Lower lobe of right lung (tissue), 2 donors: ENCODE measurements around the gene KCNIP3. TPM values are rescaled to one million over a fixed set of nuclear protein-coding genes. Genes with fewer than 3 reads are reported as not detected.

ENCODE experiments used
- ATAC-seq, 2 donors: fragments of 200-7000 bp; cut with Tn5 transposase; one replicate each; pipeline ENCODE4 v1.9.1; 2020 to 2022; ENCODE audit warnings: mild to moderate bottlenecking in 2 of 2, moderate library complexity in 2 of 2
- DNase-seq: peaks from one replicate; pipeline ENCODE4 v3.0.0-alpha.2; 2020
- H3K27ac ChIP-seq: fragments of 200-600 bp; one replicate; pipeline ENCODE4 v1.8.0; 2022
- H3K27me3 ChIP-seq: fragments of 200-600 bp; one replicate; pipeline ENCODE4 v1.8.0; 2022; ENCODE audit warnings: low read depth
- H3K36me3 ChIP-seq: fragments of 200-600 bp; one replicate; pipeline ENCODE4 v1.8.0; 2022; ENCODE audit warnings: mild to moderate bottlenecking
- H3K4me1 ChIP-seq: fragments of 200-600 bp; one replicate; pipeline ENCODE4 v1.8.0; 2022
- H3K4me3 ChIP-seq: fragments of 200-600 bp; one replicate; pipeline ENCODE4 v1.8.0; 2022; ENCODE audit warnings: mild to moderate bottlenecking
- H3K9me3 ChIP-seq: fragments of 200-600 bp; one replicate; pipeline ENCODE4 v1.8.0; 2022
- intact Hi-C: fragments of 100-400 bp; cut with DNase I; formaldehyde crosslinking; loops from one replicate; pipeline ENCODE4 v1.11.0; 2022
- total RNA-seq: library from RNA; stranded (reverse); fragmentation: NEBNext Ultra II Directional; extraction: Animal tissue kit (Norgen Biotek cat#: 25700); gene quantifications from one replicate; pipeline ENCODE4 v1.2.1, GENCODE V29; 2021
- TF ChIP-seq, protein P1 (sequence below): fragments of 200-600 bp; IDR thresholded peaks from one replicate; pipeline ENCODE4 v1.8.0; 2022; ENCODE audit warnings: antibody characterized with exemption, mild to moderate bottlenecking
- donor health status: DM: no; HTN: yes; CAD: no; lungs with severe emphysema.

KCNIP3 gene
- total RNA-seq, 1 donor from 2014 or later = 2.6 TPM

DNA sequence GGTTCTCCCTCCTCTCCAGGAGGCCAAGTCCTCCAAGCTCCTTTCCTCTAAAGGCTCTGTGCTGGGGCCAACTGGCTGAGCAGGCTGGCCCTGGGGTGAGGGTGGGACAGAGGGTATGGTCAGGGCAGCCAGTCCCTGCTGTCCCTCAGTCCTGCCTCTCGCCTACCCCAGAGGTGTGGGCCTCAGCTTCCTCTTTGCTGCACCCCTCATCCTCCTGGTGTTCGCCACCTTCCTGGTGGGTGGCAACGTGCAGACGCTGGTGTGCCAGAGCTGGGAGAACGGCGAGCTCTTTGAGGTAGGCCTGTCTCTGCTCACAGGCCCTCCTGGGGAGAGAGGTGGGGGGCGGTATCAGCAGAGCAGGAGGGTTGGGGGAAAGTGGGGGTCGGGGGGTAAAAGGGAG lies 16.1 kb upstream of the KCNIP3 start:
- Histone ChIP-seq H3K27ac (no peak overlapping the region), H3K4me1 (no peaks in the 10 kb centered on the region), H3K4me3 (no peak overlapping the region), H3K9me3 (no peaks in the 10 kb centered on the region), H3K36me3 (no peaks in the 10 kb centered on the region), H3K27me3 (no peaks in the 10 kb centered on the region)
- DNase-seq (no peak), ATAC-seq (no peak)
- intact Hi-C loops = no loop called here
- TF ChIP-seq, protein P1, sequence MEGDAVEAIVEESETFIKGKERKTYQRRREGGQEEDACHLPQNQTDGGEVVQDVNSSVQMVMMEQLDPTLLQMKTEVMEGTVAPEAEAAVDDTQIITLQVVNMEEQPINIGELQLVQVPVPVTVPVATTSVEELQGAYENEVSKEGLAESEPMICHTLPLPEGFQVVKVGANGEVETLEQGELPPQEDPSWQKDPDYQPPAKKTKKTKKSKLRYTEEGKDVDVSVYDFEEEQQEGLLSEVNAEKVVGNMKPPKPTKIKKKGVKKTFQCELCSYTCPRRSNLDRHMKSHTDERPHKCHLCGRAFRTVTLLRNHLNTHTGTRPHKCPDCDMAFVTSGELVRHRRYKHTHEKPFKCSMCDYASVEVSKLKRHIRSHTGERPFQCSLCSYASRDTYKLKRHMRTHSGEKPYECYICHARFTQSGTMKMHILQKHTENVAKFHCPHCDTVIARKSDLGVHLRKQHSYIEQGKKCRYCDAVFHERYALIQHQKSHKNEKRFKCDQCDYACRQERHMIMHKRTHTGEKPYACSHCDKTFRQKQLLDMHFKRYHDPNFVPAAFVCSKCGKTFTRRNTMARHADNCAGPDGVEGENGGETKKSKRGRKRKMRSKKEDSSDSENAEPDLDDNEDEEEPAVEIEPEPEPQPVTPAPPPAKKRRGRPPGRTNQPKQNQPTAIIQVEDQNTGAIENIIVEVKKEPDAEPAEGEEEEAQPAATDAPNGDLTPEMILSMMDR = no peak

DNA sequence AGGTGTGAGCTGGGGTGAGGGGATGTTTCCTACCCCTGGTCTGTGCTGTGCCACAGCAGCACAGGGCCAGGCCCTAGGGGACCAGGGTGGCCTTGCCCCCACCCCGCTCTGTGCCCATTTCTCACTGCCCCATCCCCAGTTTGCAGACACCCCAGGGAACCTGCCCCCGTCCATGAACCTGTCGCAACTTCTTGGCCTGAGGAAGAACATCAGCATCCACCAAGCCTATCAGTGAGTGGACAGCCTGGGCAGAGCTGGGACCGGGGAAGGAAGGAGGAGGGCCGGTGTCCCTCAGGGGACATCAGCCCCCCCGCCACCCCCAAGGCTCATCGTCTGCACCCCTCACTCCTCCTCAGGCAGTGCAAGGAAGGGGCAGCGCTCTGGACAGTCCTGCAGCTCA lies 15.4 kb upstream of the KCNIP3 start:
- H3K27me3 ChIP-seq = no peaks in the 10 kb centered on the region
- TF ChIP-seq, protein P1 = no peak
- ATAC-seq (no peak), DNase-seq (no peak)
- no peak overlapping the region for H3K27ac ChIP-seq
- intact Hi-C loops = no loop called here
- H3K4me3 ChIP-seq = no peak overlapping the region
- no peaks in the 10 kb centered on the region for H3K4me1 ChIP-seq
- H3K36me3 ChIP-seq = no peaks in the 10 kb centered on the region
- H3K9me3 ChIP-seq = no peaks in the 10 kb centered on the region

DNA sequence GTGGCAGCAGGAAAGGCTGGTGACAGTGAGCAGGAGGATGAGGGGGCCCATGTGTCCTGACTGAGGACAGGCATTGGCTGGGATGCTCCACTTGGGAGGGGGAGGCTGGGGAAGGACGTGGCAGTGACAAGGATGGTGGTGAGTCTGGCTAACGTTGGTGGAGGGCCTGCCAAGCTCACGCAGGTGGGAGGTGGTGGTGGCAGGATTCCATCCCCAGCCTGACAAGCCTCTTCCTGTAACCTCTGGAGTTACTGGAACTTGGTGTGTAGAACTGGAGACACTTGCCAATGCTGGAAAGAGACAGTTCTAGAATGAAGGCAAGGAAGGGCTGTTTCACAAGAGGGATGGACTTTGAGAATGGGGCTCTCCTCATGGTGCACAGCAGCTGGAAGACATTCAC lies 14.7 kb upstream of the KCNIP3 start:
- no peak for DNase-seq
- no peaks in the 10 kb centered on the region for H3K36me3 ChIP-seq

DNA sequence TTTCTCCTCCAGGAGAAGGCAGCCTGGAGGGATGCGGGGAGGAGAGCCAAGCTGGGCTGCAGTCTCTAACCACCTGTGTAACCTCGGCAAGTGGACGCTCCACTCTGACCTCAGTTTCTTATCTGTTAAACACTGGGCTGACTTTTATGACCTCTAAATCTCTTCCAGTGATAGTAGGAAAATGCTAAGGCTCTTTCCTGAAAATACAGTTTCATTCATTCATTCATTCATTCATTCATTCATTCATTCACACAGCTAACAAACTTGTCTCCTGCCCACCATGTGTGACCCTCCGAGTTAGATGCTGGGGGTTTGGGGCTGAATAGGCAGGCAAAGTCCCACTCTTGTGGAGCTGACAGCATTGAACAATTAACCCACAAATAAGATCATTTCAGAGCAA lies 13.6 kb upstream of the KCNIP3 start:
- Histone ChIP-seq H3K9me3 (no peaks in the 10 kb centered on the region), H3K36me3 (no peaks in the 10 kb centered on the region), H3K27me3 (no peaks in the 10 kb centered on the region), H3K4me3 (no peak overlapping the region), H3K4me1 (no peaks in the 10 kb centered on the region), H3K27ac (no peak overlapping the region)
- no peak for ATAC-seq
- intact Hi-C loops = no loop called here
- DNase-seq = no peak
- TF ChIP-seq, protein P1 = no peak

More for the DNA sequence above, 14.7 kb upstream of the KCNIP3 start:
- Histone ChIP-seq H3K27ac (no peak overlapping the region), H3K4me1 (no peaks in the 10 kb centered on the region), H3K9me3 (no peaks in the 10 kb centered on the region), H3K27me3 (no peaks in the 10 kb centered on the region), H3K4me3 (no peak overlapping the region)
- intact Hi-C loops = no loop called here
- no peak for ATAC-seq
- TF ChIP-seq, protein P1 = no peak

DNA sequence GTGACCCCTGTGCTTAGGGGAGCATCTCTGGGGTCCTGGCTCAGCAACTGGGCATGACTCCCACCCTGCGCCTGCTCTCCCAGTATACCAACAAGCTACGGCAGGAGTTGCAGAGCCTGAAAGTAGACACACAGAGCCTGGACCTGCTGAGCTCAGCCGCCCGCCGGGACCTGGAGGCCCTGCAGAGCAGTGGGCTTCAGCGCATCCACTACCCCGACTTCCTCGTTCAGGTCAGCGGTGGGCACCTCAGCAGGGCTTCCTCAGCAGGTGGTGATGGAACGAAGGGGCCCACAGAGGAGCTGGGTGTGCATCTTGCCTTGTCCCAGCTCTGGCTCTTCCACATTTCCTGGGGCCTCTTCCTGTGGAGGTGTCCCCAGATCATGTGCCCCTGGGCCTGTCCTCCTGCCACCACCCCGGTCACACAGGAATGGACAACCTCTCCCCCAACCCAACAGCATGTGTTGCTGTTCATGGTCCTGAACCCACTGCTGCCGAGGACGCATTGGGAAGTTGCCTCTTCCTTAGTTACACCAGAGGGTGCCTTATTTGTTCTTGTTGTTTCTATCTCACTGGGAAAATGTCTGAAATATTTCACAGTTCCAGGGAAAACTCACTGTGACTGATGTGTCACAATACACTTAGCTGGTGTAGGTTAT lies 12.1 kb upstream of the KCNIP3 start:
- H3K27ac ChIP-seq = no peak overlapping the region
- no peaks in the 10 kb centered on the region for H3K9me3 ChIP-seq
- no peaks in the 10 kb centered on the region for H3K4me1 ChIP-seq
- ATAC-seq = no peak
- H3K27me3 ChIP-seq = no peaks in the 10 kb centered on the region
- H3K36me3 ChIP-seq = no peaks in the 10 kb centered on the region
- TF ChIP-seq, protein P1 = no peak
- intact Hi-C loops = no loop called here
- H3K4me3 ChIP-seq = no peak overlapping the region
- DNase-seq = no peak
